ENCODE data around the gene FOXE1.

GRCh38 chr9:97840521-97840920, 12.5 kb upstream of the FOXE1 start:
- TF ChIP-seq ZBTB33 (IDR thresholded peaks at IDR 0.05; ENCODE audit: borderline replicate concordance, low read depth) (no peak), SIN3A (IDR thresholded peaks at IDR 0.05; ENCODE audit: borderline replicate concordance, low read depth, low read length) (no peak), CHD2 (IDR thresholded peaks at IDR 0.05; ENCODE audit: low read length, partially characterized antibody) (no peak), CTCF (IDR thresholded peaks at IDR 0.05) (no peak), RFX5 (IDR thresholded peaks at IDR 0.05; ENCODE audit: low read length) (no peak), MXI1 (IDR thresholded peaks at IDR 0.05; ENCODE audit: low read depth, low read length) (no peak), PBX3 (IDR thresholded peaks at IDR 0.05) (peak; percentile 4; the same call in 1 of the 2 replicates), TAF1 (IDR thresholded peaks at IDR 0.05; ENCODE audit: borderline replicate concordance, low read depth, low read length) (no peak), USF1 (IDR thresholded peaks at IDR 0.05; ENCODE audit: borderline replicate concordance, low read depth) (no peak), FOXM1 (IDR thresholded peaks at IDR 0.05; ENCODE audit: low read depth) (no peak), YY1 (IDR thresholded peaks at IDR 0.05; ENCODE audit: low read depth) (no peak), USF2 (IDR thresholded peaks at IDR 0.05; ENCODE audit: borderline replicate concordance, low read depth, low read length) (no peak)

All from SK-N-SH (cell line).